Activated T-helper 1 cell treated with Interleukin-2 at 50 U/mL for 16 hours (primary cell): ENCODE data around the gene ZNF524.
"Not testable (repeated sequence)": the region's sequence is repeated elsewhere in the genome, so short reads cannot be mapped to it uniquely, and the experiment has no call there.

Source experiments
- DNase-seq: peaks from one replicate; pipeline ENCODE4 v3.0.0-alpha.2; 2020; ENCODE audit warnings: low read depth

Gene ZNF524

GRCh38 chr19:55581145-55581822 is 18.8 kb upstream of the ZNF524 start:
- DNase-seq, result no peak

- DNase-seq, result no peak
Measured at GRCh38 chr19:55581823-55582223, 18.3 kb upstream of the ZNF524 start.

- DNase-seq, result not testable (repeated sequence)
Measured at GRCh38 chr19:55582284-55582683, 17.8 kb upstream of the ZNF524 start.

GRCh38 chr19:55583897-55584296 is 16.2 kb upstream of the ZNF524 start:
- DNase-seq, result not testable (repeated sequence)

- no peak for DNase-seq
Measured at GRCh38 chr19:55584871-55585270, 15.2 kb upstream of the ZNF524 start.

- DNase-seq, result no peak
Measured at GRCh38 chr19:55585658-55586339, 14.3 kb upstream of the ZNF524 start.

GRCh38 chr19:55586976-55587668 is 13.0 kb upstream of the ZNF524 start:
- DNase-seq, result peak; percentile 82

- no peak for DNase-seq
Measured at GRCh38 chr19:55588738-55589137, 11.3 kb upstream of the ZNF524 start.

GRCh38 chr19:55590109-55590508 is 10.0 kb upstream of the ZNF524 start:
- DNase-seq, result no peak

GRCh38 chr19:55590617-55591016 is 9.5 kb upstream of the ZNF524 start:
- DNase-seq, result no peak

GRCh38 chr19:55591555-55591954 is 8.5 kb upstream of the ZNF524 start:
- no peak for DNase-seq

GRCh38 chr19:55592391-55593090 is 7.5 kb upstream of the ZNF524 start:
- DNase-seq, result no peak

- DNase-seq, result no peak
Measured at GRCh38 chr19:55593096-55593772, 6.9 kb upstream of the ZNF524 start.

- DNase-seq, result no peak
Measured at GRCh38 chr19:55594996-55595545, 5.0 kb upstream of the ZNF524 start.

GRCh38 chr19:55596304-55596703 is 3.8 kb upstream of the ZNF524 start:
- no peak for DNase-seq

- DNase-seq, result no peak
Measured at GRCh38 chr19:55597501-55597921, 2.6 kb upstream of the ZNF524 start.

- no peak for DNase-seq
Measured at GRCh38 chr19:55598034-55598433, 2.1 kb upstream of the ZNF524 start.

- DNase-seq, result peak; percentile 80
Measured at GRCh38 chr19:55598719-55599467, 1.2 kb upstream of the ZNF524 start.

GRCh38 chr19:55599468-55599841 is 633 bp upstream of the ZNF524 start, which contains the start of gene FIZ1:
Gene FIZ1 (minus strand): TSS chr19:55599517. CDS start chr19:55597865, 1,652 bp downstream.
- DNase-seq, result peak; percentile 90

- DNase-seq, result no peak
Measured at GRCh38 chr19:55600662-55601028, 557 bp downstream of the ZNF524 start.

- DNase-seq, result no peak
Measured at GRCh38 chr19:55601084-55601483, 996 bp downstream of the ZNF524 start.
